ENCODE measurements around the gene CHST3.
"Not testable (repeated sequence)": the region's sequence is repeated elsewhere in the genome, so short reads cannot be mapped to it uniquely, and the experiment has no call there.

CHST3 gene

GRCh38 chr10:72013202-72013945, 49.2 kb downstream of the CHST3 start:
- no peak for DNase-seq

DNA sequence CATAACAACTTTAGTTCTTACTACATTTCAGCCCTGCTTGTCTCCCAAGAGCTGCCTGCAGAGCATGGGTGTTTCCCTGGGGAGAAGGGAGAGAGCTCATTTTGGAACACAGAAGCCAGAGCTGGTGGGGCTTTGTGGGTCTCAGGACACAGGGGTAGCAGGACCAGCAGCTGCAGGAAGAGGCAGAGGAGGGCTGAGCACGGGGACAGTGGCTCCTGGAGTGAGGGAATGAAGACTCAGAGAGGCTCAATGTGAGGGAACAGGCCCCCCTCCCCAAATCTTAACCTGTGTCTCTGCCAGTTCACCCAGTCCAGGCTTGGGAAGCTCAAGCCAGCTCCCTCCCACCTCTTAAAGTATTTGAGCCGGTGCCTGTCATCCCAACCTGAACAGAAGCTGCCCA, 50.0 kb downstream of the CHST3 start:
- no peak for DNase-seq

GRCh38 chr10:72014785-72015480, 50.7 kb downstream of the CHST3 start:
- no peak for DNase-seq

DNA sequence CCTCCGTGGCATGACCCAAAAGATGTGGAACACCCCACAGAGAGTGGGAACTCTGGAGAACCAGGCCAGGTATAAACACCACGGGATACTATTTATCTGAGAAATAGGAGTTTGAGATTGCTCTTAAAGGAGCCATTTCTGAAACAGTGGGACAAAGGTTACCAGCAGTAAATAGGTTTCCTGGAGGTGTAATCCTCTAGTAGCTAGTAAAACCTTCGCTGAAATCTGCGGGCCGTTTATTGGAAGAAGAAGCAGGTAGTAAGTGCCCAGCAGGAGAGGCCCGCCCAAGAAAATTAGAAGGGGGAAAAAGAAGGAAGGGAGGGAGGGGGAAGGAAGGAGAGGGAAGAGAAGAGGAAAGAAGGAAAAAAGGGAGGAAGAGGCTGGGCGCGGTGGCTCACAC, 51.6 kb downstream of the CHST3 start:
- no peak for DNase-seq

DNA sequence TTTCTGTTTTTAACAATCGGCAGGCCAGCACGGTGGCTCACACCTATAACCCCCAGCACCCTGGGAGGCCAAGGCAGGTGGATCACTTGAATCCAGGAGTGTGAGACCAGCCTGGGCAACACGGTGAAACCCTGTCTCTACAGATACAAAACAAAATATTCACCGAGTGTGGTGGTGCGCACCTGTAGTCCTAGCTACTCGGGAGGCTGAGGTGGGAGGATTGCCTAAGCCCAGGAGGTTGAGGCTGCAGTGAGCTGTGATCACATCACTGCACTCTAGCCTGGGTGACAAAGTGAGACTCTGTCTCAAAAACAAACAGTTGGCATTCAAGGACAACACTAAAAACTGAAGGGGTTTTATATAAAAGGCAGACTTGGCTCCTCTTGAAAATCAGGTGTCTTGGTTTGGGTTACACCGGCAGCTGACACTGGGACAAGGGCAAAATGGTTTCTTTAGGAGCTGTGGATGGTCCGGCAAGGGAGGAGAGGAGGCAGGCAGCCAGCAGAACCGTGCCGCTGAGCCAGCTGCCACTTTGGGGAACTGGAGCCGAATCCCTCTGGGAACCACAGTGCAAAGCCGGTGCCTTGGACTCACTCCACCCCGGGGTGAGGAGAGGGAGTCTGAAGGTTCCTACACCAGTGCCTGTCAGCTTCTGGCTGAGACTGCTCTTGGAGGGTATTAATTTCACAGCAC, 52.6 kb downstream of the CHST3 start:
- no peak for DNase-seq

DNA sequence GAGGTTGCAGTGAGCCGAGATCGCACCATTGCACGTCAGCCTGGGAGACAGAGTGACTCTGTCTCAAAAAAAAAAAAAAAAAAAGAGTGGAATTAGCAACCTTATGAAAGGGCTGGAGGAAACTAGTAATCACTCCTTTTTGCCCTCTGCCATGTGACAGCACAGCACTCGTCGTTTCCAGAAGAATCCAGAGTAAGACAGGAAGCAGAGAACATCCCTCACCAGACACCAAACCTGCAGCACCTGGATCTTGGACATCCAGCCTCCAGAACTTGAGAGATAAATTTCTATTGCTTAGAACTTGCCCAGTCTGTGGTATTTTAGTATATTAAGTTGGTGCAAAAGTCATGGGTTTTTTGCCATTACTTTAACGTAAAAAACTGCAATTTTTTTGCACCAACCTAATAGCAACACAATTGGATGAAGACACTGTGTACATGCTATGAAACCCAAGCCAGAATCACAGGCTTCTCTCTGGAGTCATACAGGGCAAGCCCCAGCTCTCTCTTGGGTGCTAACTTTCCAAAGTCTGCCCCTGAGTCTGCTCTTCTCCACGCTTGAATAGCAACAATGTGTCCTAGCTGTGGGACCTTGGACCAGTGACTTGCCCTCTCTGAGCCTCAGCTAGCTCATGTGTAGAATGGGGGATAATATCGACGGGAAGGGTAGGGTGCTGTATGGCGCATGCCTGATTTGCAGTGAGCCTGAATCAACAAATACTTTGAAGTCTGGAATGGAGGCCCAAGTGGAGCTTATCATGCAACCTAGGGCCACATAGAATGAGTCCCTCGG, 55.1 kb downstream of the CHST3 start:
- DNase-seq, result no peak

DNA sequence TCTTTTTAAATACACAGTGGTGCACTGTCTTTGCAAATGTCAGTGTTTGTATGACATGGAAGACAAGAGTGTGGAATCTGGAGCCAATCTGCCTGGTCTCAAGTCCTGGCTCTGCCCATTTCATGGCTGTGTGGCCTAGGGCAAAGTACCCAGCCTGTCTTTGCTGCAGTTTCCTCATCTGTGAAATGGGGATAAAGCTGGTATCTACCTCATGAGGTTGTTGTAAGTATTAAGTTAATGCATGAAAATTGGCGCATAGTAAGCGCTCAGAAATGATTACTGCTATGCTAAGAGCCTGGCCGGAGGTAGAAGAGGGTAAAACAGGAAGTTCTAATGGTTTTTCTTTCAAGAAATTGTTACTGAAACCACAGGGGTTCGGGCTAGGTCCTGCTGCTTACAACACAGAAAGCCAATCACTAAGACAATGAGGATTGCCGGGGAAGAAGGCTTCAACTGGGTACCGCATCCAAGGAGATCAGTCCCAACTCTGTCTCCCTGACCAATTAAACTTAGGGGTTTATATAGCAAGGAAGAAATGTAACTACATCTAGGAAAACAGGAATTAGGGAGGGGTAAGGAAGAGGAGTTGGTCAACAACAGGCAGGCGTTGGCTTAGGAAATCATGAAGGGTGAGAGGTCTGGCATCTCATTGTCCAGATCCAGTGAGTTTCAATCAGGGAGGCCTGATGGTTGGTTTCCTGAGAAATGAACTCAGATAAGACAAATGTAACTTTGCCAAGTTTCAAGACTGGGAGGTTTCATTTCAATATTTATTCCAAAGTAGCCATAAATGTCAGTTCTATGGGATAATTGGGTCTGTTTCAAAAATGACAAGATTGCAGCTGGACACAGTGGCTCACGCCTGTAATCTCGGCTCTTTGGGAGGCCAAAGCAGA, 57.0 kb downstream of the CHST3 start:
- no peak for DNase-seq

- DNase-seq, result no peak
Measured at GRCh38 chr10:72022228-72022627, 58.0 kb downstream of the CHST3 start.

DNA sequence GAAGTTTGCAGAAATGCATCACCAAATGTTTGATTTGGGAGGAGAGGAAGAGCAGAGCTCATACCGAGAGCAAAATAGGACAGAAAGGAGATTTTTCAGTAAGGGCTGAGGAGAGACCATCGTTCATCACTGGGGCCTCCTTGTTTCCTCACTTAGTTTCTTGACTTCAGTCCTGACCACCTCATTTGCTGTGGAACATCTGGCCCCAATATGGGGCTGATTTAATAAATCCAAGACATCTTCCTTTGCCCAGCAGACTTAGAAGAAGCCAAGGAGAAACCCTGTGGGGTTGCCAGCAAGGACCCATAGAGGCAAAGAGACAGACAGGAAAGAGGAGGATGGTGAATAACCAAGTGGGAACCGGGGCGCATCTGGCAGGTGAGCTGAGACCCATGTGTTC, 60.4 kb downstream of the CHST3 start:
- no peak for DNase-seq

DNA sequence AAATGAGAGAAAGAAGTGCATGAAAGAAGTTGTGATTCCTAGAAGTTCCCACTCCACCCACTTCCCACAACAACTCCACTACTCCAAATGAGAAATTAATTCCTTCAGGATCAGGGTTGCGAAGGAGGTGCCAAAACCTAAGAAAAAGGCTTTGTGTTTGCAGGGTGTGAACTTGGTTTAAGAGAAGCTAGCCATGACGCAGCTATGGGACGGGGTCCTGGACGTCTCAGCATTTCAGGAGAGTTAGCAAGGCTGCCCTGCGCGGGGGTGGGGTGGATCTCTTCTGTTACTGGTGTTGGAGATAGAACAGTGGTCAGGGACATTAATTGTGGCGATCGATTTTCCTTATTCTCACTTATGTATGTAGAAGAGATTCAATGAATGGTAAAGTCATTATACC, 61.2 kb downstream of the CHST3 start:
- no peak for DNase-seq

DNA sequence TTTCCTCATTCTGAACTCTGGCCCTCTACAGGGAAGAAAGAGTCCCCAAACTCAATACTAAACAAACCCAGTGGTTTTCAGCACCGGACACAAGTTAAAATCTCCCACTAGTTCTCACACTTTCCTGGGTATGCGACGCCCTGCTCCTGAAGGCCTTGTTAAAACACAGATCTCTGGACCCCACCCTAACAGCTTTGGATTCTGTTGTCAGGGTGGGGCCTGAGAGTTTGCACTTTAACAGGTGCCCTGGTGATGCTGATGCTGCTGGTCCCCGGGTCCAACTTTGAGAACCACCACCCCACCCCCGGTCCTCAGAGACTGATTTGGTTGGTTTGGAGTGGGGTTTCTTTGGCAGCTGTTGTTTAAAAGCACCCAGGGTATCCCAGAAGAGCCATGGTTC, 61.6 kb downstream of the CHST3 start:
- no peak for DNase-seq

- no peak for DNase-seq
Measured at GRCh38 chr10:72026278-72027111, 62.3 kb downstream of the CHST3 start.

- DNase-seq, result no peak
Measured at GRCh38 chr10:72027498-72027897, 63.3 kb downstream of the CHST3 start.

DNA sequence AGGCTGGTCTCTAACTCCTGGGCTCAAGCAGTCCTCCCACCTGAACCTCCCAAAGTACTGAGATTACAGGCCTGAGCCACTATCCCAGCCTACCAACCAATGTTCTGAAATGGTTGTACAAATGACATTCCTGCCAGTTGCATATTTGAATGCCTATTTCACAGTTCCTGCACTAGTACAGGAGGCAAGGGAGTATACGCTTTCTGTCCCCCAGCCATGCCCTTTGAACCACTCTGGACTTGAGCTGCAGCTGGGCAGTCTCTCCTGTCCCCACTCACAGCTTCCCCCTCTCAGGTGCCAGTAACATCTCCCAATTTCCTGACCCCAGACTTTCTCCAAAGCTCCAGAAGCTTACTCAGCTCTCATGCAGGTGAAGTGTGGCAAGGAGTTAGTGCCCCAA, 65.2 kb downstream of the CHST3 start:
- no peak for DNase-seq

GRCh38 chr10:72030762-72031543, 66.8 kb downstream of the CHST3 start:
- no peak for DNase-seq

DNA sequence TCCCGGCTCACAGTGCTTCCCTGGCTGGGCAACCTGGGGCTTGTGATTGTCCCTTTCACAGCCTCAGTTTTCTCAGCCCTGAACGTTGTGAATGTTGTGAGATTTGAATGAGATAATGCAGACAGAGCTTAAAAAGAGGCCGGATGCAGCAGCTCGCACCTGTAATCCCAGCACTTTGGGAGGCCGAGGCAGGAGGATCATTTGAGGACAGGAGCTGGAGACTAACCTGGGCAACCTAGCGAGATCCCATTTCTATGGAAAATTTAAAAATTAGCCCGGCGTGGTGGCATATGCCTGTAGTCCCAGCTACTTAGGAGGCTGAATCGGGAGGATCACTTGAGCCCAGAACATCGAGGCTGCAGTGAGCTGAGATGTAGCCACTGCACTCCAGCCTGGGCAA, 67.5 kb downstream of the CHST3 start:
- DNase-seq, result no peak

- not testable (repeated sequence) for DNase-seq
Measured at GRCh38 chr10:72032409-72033162, 68.4 kb downstream of the CHST3 start.

DNA sequence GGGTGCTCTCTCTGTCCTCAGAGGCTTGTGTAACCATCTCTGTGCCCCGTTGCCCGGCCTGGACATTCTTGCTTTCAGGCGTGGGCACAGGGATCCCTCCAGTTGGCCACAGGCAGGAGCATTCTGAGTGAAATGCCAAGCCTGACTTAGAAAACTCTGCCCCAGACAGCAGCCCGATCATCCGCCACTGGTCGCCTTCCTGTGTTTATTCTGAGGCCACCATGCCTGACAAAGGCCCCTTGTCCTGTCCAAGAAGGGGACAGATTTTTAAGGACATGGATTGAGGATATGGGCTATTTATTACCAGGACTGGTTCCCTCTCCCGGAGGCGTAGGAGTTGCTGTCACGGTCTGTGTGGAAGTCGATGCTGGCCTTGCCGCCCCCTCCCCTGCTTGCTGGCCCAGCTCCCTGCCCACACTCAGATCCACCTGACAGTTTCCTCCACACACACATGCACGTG, 69.9 kb downstream of the CHST3 start:
- DNase-seq, result no peak

- DNase-seq, result no peak
Measured at GRCh38 chr10:72034761-72035160, 70.6 kb downstream of the CHST3 start.
